Naive thymus-derived CD4-positive, alpha-beta T cell (primary cell): ENCODE results near the gene LRRC4C. TPM values are rescaled to one million over a fixed set of nuclear protein-coding genes. Genes with fewer than 3 reads are reported as not detected.

Source experiments
- ATAC-seq: fragments of 150-1000 bp; cut with Tn5 transposase; 2 replicates; pipeline ENCODE4 v1.10.0; 2021; ENCODE audit warnings: mild to moderate bottlenecking, moderate library complexity
- CTCF ChIA-PET: fragments of 350-600 bp; sonication (Branson Sonifier 250); formaldehyde crosslinking; loops from one replicate; lab custom pipeline; 2021; ENCODE audit warnings: antibody characterized with exemption; lab: Charles Lee
- POLR2A ChIA-PET: fragments of 350-600 bp; sonication (Branson Sonifier 250); formaldehyde crosslinking; loops from one replicate; lab custom pipeline; 2021; ENCODE audit warnings: antibody characterized with exemption, inconsistent platforms; lab: Charles Lee
- DNase-seq, 9 donors: peaks; one replicate each; pipeline versions ENCODE4 v3.0.0 to v3.0.0-alpha.2; 2020 to 2022; ENCODE audit warnings: mixed read lengths in 1 of 9
- H3K27ac ChIP-seq: one replicate; pipeline ENCODE4 v1.7.0; 2013; ENCODE audit warnings: mild to moderate bottlenecking, low read depth, low read length, moderate library complexity
- H3K27me3 ChIP-seq, 2 donors: one replicate each; pipeline ENCODE4 v1.7.0; 2013; ENCODE audit warnings: low read length in 2 of 2, mild to moderate bottlenecking in 2 of 2, moderate library complexity in 2 of 2; ENCODE audit not compliant: control insufficient read depth in 2 of 2, insufficient read depth in 2 of 2
- H3K36me3 ChIP-seq, 3 experiments: 1 replicate in 2 of 3; 2 replicates in 1 of 3; pipeline ENCODE4 v1.7.0; 2013; ENCODE audit warnings: low read length in 3 of 3, mild to moderate bottlenecking in 3 of 3, moderate library complexity in 1 of 3; ENCODE audit not compliant: insufficient read depth in 3 of 3, control insufficient read depth in 2 of 3
- H3K4me1 ChIP-seq, 2 donors: one replicate each; pipeline ENCODE4 v1.7.0; 2013; ENCODE audit warnings: low read length in 2 of 2, mild to moderate bottlenecking in 2 of 2, moderate library complexity in 1 of 2; ENCODE audit not compliant: control insufficient read depth in 2 of 2, insufficient read depth in 2 of 2
- H3K4me3 ChIP-seq: 2 replicates; pipeline ENCODE4 v1.7.0; 2013; ENCODE audit warnings: mild to moderate bottlenecking, low read length
- H3K9me3 ChIP-seq, 3 experiments: 1 replicate in 2 of 3; 2 replicates in 1 of 3; pipeline ENCODE4 v1.7.0; 2013; ENCODE audit warnings: low read length in 3 of 3; ENCODE audit not compliant: control insufficient read depth in 2 of 3
- H3K27ac Mint-ChIP-seq, 9 donors: one replicate each; pipeline ENCODE4 v1.8.0; 2020 to 2022; ENCODE audit warnings: mixed read lengths in 9 of 9, mild to moderate bottlenecking in 8 of 9, moderate library complexity in 5 of 9, inconsistent platforms in 2 of 9
- H3K27me3 Mint-ChIP-seq, 5 donors: one replicate each; pipeline ENCODE4 v1.8.0; 2021 to 2022; ENCODE audit warnings: mixed read lengths in 5 of 5, mild to moderate bottlenecking in 1 of 5
- H3K36me3 Mint-ChIP-seq, 5 donors: one replicate each; pipeline ENCODE4 v1.8.0; 2020 to 2022; ENCODE audit warnings: mixed read lengths in 5 of 5, mild to moderate bottlenecking in 3 of 5, inconsistent platforms in 1 of 5
- H3K4me1 Mint-ChIP-seq, 7 donors: one replicate each; pipeline ENCODE4 v1.8.0; 2020 to 2022; ENCODE audit warnings: mixed read lengths in 7 of 7, mild to moderate bottlenecking in 3 of 7, inconsistent platforms in 1 of 7
- H3K4me3 Mint-ChIP-seq, 10 donors: one replicate each; pipeline ENCODE4 v1.8.0; 2020 to 2022; ENCODE audit warnings: mild to moderate bottlenecking in 10 of 10, mixed read lengths in 10 of 10, moderate library complexity in 6 of 10, inconsistent platforms in 2 of 10
- H3K9me3 Mint-ChIP-seq, 11 donors: one replicate each; pipeline ENCODE4 v1.8.0; 2020 to 2022; ENCODE audit warnings: mixed read lengths in 11 of 11, mild to moderate bottlenecking in 4 of 11, inconsistent platforms in 1 of 11, moderate library complexity in 1 of 11
- intact Hi-C, 2 donors: fragments of 100-400 bp; cut with micrococcal nuclease; formaldehyde crosslinking; loops; one replicate each; pipeline ENCODE4 v1.15.1; 2023
- polyA plus RNA-seq, 2 donors: library from polyadenylated mRNA; unstranded; fragments of 300-500 nt; fragmentation: Illumina TruSeq; gene quantifications; one replicate each; pipeline ENCODE4 v1.2.3, GENCODE V29; 2021
- total RNA-seq, 6 experiments: library from RNA in 5 of 6; stranded (reverse) in 5 of 6; gene quantifications; 1 replicate in 5 of 6; 2 replicates in 1 of 6; pipeline ENCODE4 v1.2.3 and lab custom pipeline; 2021 to 2026

LRRC4C gene
- total and polyA plus RNA-seq, 7 experiments from 2014 or later, result not detected

- no peak overlapping the region for H3K4me3 Mint-ChIP-seq
- no peaks in the 10 kb centered on the region for H3K36me3 Mint-ChIP-seq
- Histone ChIP-seq H3K27me3 (no peaks in the 10 kb centered on the region), H3K4me1 (no peaks in the 10 kb centered on the region), H3K27ac (no peak overlapping the region), H3K36me3 (no peaks in the 10 kb centered on the region), H3K4me3 (no peak overlapping the region), H3K9me3 (peaks cover 0 to 3% (median 0%) of the 10 kb centered on the region in 3 experiments)
- no peaks in the 10 kb centered on the region for H3K27me3 Mint-ChIP-seq
- no peak overlapping the region for H3K27ac Mint-ChIP-seq
- intact Hi-C loops, result no loop called here
- ATAC-seq (no peak), DNase-seq (no peak)
- H3K9me3 Mint-ChIP-seq, result peaks cover 0 to 29% (median 16%) of the 10 kb centered on the region in 11 donors
- POLR2A ChIA-PET, result no interaction called here
- H3K4me1 Mint-ChIP-seq, result no peaks in the 10 kb centered on the region
- CTCF ChIA-PET, result no interaction called here
Observed at GRCh38 chr11:40403321-40403720, 1056.1 kb downstream of the LRRC4C start.

GRCh38 chr11:40401132-40401853 is 1058.2 kb downstream of the LRRC4C start:
- Histone ChIP-seq H3K36me3 (no peaks in the 10 kb centered on the region), H3K4me3 (no peak overlapping the region), H3K9me3 (peaks cover 0 to 3% (median 0%) of the 10 kb centered on the region in 3 experiments), H3K4me1 (no peaks in the 10 kb centered on the region), H3K27ac (no peak overlapping the region), H3K27me3 (no peaks in the 10 kb centered on the region)
- Mint-ChIP-seq H3K9me3 (peaks cover 0 to 20% (median 12%) of the 10 kb centered on the region in 11 donors), H3K4me3 (no peak overlapping the region), H3K36me3 (no peaks in the 10 kb centered on the region), H3K4me1 (no peaks in the 10 kb centered on the region), H3K27me3 (no peaks in the 10 kb centered on the region), H3K27ac (no peak overlapping the region)
- intact Hi-C loops, result no loop called here
- DNase-seq (no peak), ATAC-seq (no peak)
- ChIA-PET POLR2A (no interaction called here), CTCF (no interaction called here)

GRCh38 chr11:40397141-40397540 is 1062.3 kb downstream of the LRRC4C start:
- H3K36me3 Mint-ChIP-seq, result no peaks in the 10 kb centered on the region
- no peaks in the 10 kb centered on the region for H3K27me3 Mint-ChIP-seq
- intact Hi-C loops, result no loop called here
- H3K4me1 Mint-ChIP-seq, result no peaks in the 10 kb centered on the region
- H3K27ac Mint-ChIP-seq, result no peak overlapping the region
- no peak for ATAC-seq
- Histone ChIP-seq H3K27me3 (no peaks in the 10 kb centered on the region), H3K27ac (no peak overlapping the region), H3K36me3 (no peaks in the 10 kb centered on the region), H3K4me1 (no peaks in the 10 kb centered on the region), H3K4me3 (no peak overlapping the region), H3K9me3 (no peaks in the 10 kb centered on the region)
- CTCF ChIA-PET, result no interaction called here
- POLR2A ChIA-PET, result no interaction called here
- no peak overlapping the region for H3K4me3 Mint-ChIP-seq
- no peak for DNase-seq
- H3K9me3 Mint-ChIP-seq, result peaks cover 0 to 22% (median 5%) of the 10 kb centered on the region in 11 donors

DNA sequence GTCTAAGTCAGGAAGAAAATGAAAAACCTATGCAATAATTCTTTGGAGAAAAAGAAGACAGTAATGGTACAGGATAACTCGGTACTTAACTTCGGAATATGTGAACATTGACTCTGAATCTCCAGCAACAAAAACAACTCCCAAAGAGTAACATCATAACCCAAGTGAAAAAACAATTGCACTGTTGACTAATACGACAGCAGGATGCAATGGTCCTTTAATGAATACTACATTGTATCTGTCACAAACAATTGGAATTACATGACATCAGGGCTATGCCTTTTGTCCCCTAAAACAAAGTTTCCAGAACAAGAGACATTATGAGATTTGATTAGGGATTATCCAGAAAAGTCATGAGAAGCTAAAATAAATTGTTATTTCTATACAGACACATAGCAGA is 1065.9 kb downstream of the LRRC4C start:
- ChIA-PET CTCF (no interaction called here), POLR2A (no interaction called here)
- Histone ChIP-seq H3K27me3 (no peaks in the 10 kb centered on the region), H3K4me3 (no peak overlapping the region), H3K4me1 (no peaks in the 10 kb centered on the region), H3K36me3 (no peaks in the 10 kb centered on the region), H3K27ac (no peak overlapping the region), H3K9me3 (no peaks in the 10 kb centered on the region)
- DNase-seq, result no peak
- intact Hi-C loops, result no loop called here
- H3K4me1 Mint-ChIP-seq, result no peaks in the 10 kb centered on the region
- no peaks in the 10 kb centered on the region for H3K27me3 Mint-ChIP-seq
- no peaks in the 10 kb centered on the region for H3K36me3 Mint-ChIP-seq
- H3K9me3 Mint-ChIP-seq, result peaks cover 0 to 23% (median 4%) of the 10 kb centered on the region in 11 donors
- H3K4me3 Mint-ChIP-seq, result no peak overlapping the region
- no peak for ATAC-seq
- H3K27ac Mint-ChIP-seq, result no peak overlapping the region

- H3K27me3 Mint-ChIP-seq, result no peaks in the 10 kb centered on the region
- H3K27ac ChIP-seq, result no peak overlapping the region
- H3K27me3 ChIP-seq, result no peaks in the 10 kb centered on the region
- no peak for ATAC-seq
- H3K4me1 Mint-ChIP-seq, result no peaks in the 10 kb centered on the region
- no peaks in the 10 kb centered on the region for H3K36me3 Mint-ChIP-seq
- no peak overlapping the region for H3K27ac Mint-ChIP-seq
- H3K4me1 ChIP-seq, result no peaks in the 10 kb centered on the region
- no peak overlapping the region for H3K4me3 ChIP-seq
- CTCF ChIA-PET, result no interaction called here
- intact Hi-C loops, result no loop called here
- H3K9me3 ChIP-seq, result no peaks in the 10 kb centered on the region
- H3K36me3 ChIP-seq, result no peaks in the 10 kb centered on the region
- POLR2A ChIA-PET, result no interaction called here
- DNase-seq, result no peak
- peaks cover 0 to 23% (median 4%) of the 10 kb centered on the region in 11 donors for H3K9me3 Mint-ChIP-seq
- H3K4me3 Mint-ChIP-seq, result no peak overlapping the region
Observed at GRCh38 chr11:40391679-40392078, 1067.8 kb downstream of the LRRC4C start.

- no peaks in the 10 kb centered on the region for H3K4me1 Mint-ChIP-seq
- no peak for ATAC-seq
- Histone ChIP-seq H3K4me1 (no peaks in the 10 kb centered on the region), H3K4me3 (no peak overlapping the region), H3K9me3 (no peaks in the 10 kb centered on the region), H3K27me3 (no peaks in the 10 kb centered on the region), H3K27ac (no peak overlapping the region), H3K36me3 (no peaks in the 10 kb centered on the region)
- no peaks in the 10 kb centered on the region for H3K36me3 Mint-ChIP-seq
- intact Hi-C loops, result no loop called here
- H3K27ac Mint-ChIP-seq, result no peak overlapping the region
- POLR2A ChIA-PET, result no interaction called here
- no peaks in the 10 kb centered on the region for H3K27me3 Mint-ChIP-seq
- DNase-seq, result no peak
- CTCF ChIA-PET, result no interaction called here
- H3K9me3 Mint-ChIP-seq, result peaks cover 0 to 18% (median 8%) of the 10 kb centered on the region in 11 donors
- no peak overlapping the region for H3K4me3 Mint-ChIP-seq
Observed at GRCh38 chr11:40388097-40388818, 1071.2 kb downstream of the LRRC4C start.
